ENCODE data around the gene UNK.

UNK gene

GRCh38 chr17:75818326-75818885, 33.8 kb downstream of the UNK start:
- TF ChIP-seq TAF1 (IDR thresholded peaks at IDR 0.05; ENCODE audit: borderline replicate concordance, insufficient read depth, low read length) = no peak
- TF ChIP-seq, protein P1, sequence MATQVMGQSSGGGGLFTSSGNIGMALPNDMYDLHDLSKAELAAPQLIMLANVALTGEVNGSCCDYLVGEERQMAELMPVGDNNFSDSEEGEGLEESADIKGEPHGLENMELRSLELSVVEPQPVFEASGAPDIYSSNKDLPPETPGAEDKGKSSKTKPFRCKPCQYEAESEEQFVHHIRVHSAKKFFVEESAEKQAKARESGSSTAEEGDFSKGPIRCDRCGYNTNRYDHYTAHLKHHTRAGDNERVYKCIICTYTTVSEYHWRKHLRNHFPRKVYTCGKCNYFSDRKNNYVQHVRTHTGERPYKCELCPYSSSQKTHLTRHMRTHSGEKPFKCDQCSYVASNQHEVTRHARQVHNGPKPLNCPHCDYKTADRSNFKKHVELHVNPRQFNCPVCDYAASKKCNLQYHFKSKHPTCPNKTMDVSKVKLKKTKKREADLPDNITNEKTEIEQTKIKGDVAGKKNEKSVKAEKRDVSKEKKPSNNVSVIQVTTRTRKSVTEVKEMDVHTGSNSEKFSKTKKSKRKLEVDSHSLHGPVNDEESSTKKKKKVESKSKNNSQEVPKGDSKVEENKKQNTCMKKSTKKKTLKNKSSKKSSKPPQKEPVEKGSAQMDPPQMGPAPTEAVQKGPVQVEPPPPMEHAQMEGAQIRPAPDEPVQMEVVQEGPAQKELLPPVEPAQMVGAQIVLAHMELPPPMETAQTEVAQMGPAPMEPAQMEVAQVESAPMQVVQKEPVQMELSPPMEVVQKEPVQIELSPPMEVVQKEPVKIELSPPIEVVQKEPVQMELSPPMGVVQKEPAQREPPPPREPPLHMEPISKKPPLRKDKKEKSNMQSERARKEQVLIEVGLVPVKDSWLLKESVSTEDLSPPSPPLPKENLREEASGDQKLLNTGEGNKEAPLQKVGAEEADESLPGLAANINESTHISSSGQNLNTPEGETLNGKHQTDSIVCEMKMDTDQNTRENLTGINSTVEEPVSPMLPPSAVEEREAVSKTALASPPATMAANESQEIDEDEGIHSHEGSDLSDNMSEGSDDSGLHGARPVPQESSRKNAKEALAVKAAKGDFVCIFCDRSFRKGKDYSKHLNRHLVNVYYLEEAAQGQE (IDR thresholded peaks at IDR 0.05; ENCODE audit: insufficient read depth in 1 of 2, low read depth in 2 of 2, low read length in 2 of 2) = no peak
- TF ChIP-seq SIN3A (IDR thresholded peaks at IDR 0.05; ENCODE audit: borderline replicate concordance, insufficient read depth, low read length) = no peak
- TF ChIP-seq POLR2AphosphoS5 (IDR thresholded peaks at IDR 0.05; ENCODE audit: low read depth, low read length) = no peak
- TF ChIP-seq FOXP2 (optimal IDR thresholded peaks at IDR 0.05; ENCODE audit: borderline replicate concordance, extremely low read depth, extremely low read length, insufficient read depth) = no peak

- TF ChIP-seq SIN3A (IDR thresholded peaks at IDR 0.05; ENCODE audit: borderline replicate concordance, insufficient read depth, low read length) (no peak), FOXP2 (optimal IDR thresholded peaks at IDR 0.05; ENCODE audit: borderline replicate concordance, extremely low read depth, extremely low read length, insufficient read depth) (no peak), TAF1 (IDR thresholded peaks at IDR 0.05; ENCODE audit: borderline replicate concordance, insufficient read depth, low read length) (no peak), POLR2AphosphoS5 (IDR thresholded peaks at IDR 0.05; ENCODE audit: low read depth, low read length) (no peak)
- TF ChIP-seq, protein P1 (IDR thresholded peaks at IDR 0.05; ENCODE audit: insufficient read depth in 1 of 2, low read depth in 2 of 2, low read length in 2 of 2) = no peak
Observed at GRCh38 chr17:75819116-75819515, 34.5 kb downstream of the UNK start.

- TF ChIP-seq, protein P1 (IDR thresholded peaks at IDR 0.05; ENCODE audit: insufficient read depth in 1 of 2, low read depth in 2 of 2, low read length in 2 of 2) = no peak
- TF ChIP-seq TAF1 (IDR thresholded peaks at IDR 0.05; ENCODE audit: borderline replicate concordance, insufficient read depth, low read length) (no peak), POLR2AphosphoS5 (IDR thresholded peaks at IDR 0.05; ENCODE audit: low read depth, low read length) (no peak), SIN3A (IDR thresholded peaks at IDR 0.05; ENCODE audit: borderline replicate concordance, insufficient read depth, low read length) (no peak), FOXP2 (optimal IDR thresholded peaks at IDR 0.05; ENCODE audit: borderline replicate concordance, extremely low read depth, extremely low read length, insufficient read depth) (no peak)
Observed at GRCh38 chr17:75819678-75820077, 35.1 kb downstream of the UNK start.

- no peak for TF ChIP-seq SIN3A (IDR thresholded peaks at IDR 0.05; ENCODE audit: borderline replicate concordance, insufficient read depth, low read length)
- TF ChIP-seq FOXP2 (optimal IDR thresholded peaks at IDR 0.05; ENCODE audit: borderline replicate concordance, extremely low read depth, extremely low read length, insufficient read depth) = no peak
- TF ChIP-seq POLR2AphosphoS5 (IDR thresholded peaks at IDR 0.05; ENCODE audit: low read depth, low read length) = no peak
- no peak for TF ChIP-seq TAF1 (IDR thresholded peaks at IDR 0.05; ENCODE audit: borderline replicate concordance, insufficient read depth, low read length)
- TF ChIP-seq, protein P1 (IDR thresholded peaks at IDR 0.05; ENCODE audit: insufficient read depth in 1 of 2, low read depth in 2 of 2, low read length in 2 of 2) = no peak
Observed at GRCh38 chr17:75820094-75821080, 35.8 kb downstream of the UNK start.
